Measurements from ENCODE around the gene GRXCR2.
"Not testable (repeated sequence)": the region's sequence is repeated elsewhere in the genome, so short reads cannot be mapped to it uniquely, and the experiment has no call there.

The GRXCR2 gene

GRCh38 chr5:145872914-145873313, at the start of gene GRXCR2:
Gene GRXCR2 (minus strand): TSS chr5:145873014. CDS start chr5:145872968, 46 bp downstream.
- no peak for DNase-seq (ENCODE audit: low read depth)

GRCh38 chr5:145922059-145922458, 49.2 kb upstream of the GRXCR2 start:
- DNase-seq (ENCODE audit: low read depth) = no peak

GRCh38 chr5:145921211-145921610, 48.4 kb upstream of the GRXCR2 start:
- DNase-seq (ENCODE audit: low read depth) = no peak

DNA sequence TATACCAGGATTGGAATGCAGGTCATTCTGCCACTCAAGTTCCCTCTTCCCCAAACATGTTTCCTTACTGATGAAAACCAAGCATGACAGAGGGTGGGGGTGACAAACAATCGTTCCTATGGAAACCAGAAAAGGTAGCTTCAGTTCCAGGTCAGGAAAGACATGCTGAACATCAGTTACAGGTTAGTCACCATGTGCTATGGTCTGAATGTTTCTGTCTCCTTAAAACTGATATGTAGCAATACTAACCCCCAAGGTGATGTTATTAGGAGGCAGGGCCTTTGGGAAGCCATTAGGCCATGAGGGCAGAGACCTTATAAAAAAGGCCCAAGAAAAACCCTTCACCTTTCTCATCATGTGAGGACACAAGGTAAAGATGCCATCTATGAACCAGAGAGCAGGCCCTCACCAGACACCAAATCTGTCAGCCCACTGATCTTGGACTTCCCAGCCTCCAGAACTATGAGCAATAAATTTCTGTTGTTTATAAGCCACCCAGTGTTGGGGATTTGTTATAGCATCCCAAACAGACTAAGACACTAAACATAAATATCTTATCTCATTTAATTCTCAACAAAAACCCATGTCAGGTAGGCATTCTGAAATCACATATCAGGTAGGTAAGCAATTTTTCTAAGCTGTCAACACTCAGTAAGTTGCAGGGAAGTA, 47.9 kb upstream of the GRXCR2 start:
- no peak for DNase-seq (ENCODE audit: low read depth)

DNA sequence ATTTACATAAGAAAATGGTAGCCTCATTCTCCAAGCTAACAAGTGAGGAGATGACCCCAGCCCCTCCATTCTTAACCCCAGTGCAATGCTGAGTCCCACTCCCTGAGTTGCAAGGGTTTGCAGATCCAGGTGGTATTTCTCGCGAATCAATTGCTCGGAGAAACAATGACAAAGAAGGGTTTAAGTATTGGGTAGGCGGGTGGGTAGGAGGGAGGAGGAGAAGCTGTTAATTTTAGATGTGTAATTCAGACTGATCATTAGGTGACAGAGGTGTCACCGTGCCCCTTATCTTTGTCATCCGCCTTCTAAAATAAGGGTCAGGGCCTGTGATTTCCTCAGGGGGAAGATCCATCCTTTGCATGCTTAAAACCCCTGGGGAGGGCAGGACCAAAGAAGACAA, 46.6 kb upstream of the GRXCR2 start:
- DNase-seq (ENCODE audit: low read depth) = no peak

DNA sequence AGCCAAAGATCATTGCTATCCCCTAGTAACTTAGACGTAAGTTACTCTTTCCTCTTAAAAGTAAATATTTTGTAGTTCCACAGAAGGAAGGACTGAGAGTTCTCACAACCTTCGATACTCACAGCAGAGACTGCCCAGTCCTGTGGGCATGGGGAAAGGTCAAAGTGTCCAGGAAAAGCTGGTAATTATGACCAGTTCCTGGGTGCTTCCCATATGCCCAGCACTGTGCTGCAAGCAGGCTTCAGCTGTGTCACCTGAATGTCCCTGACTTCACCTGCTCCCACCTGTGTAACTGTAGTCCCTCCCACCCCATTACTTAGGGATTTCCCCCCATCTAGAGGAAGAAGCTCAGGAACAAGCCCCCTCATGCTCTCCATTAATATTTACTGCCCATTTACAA, 45.6 kb upstream of the GRXCR2 start:
- DNase-seq (ENCODE audit: low read depth) = no peak

- DNase-seq (ENCODE audit: low read depth) = no peak
These were observed 44.5 kb upstream of the GRXCR2 start for GRCh38 chr5:145917288-145917687.

DNA sequence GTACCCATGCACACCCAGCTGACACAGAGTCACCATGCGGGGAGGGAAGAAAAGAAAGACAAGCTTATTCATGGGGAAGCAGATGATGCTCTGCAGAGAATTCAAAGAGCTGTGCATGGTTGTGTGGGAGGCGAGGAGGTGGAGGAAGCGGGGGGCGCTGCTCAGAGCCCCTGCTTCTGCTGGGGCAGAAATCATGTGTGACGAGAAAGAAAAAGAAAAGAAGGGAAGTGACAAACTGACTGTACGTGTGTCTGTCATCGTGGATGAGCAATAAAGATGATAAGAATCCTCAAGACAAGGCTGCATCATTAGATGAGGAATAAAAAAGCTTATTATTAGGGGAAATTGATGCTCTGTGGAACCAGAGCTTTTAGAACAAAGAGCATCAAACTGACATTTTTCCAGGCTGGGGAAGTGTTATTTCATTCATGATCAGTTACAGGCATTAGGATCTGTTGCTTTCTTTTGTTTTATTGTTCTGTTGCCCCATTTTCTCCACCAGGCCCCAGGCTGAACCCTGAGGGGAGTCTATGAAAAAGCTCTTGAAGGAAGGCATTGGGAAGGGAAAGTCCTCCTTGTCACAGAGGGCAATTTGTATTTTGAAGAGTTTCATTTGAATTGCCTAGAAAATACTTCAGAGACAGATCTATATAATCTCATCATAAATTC, 43.3 kb upstream of the GRXCR2 start:
- DNase-seq (ENCODE audit: low read depth) = no peak

GRCh38 chr5:145913701-145914100, 40.9 kb upstream of the GRXCR2 start:
- DNase-seq (ENCODE audit: low read depth) = no peak

DNA sequence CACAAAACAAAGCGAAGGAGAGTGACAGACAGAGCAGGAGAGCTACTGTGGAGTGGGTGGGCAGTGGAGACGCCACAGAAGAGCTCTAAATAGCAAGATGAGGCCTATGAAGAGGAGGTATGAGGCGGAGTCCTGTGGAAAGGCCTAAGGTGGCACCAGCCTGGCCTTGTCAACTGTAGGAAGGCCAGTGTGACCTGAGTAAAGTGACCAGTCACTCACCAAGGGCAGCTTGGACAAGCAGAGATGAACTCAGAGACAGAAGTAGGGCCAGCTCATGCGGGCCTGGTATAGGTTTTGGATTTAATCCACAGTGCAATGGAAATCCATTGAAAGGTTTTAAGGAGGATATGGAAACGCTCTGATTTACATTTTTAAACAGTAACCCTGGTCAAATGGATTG, 39.8 kb upstream of the GRXCR2 start:
- no peak for DNase-seq (ENCODE audit: low read depth)

- no peak for DNase-seq (ENCODE audit: low read depth)
These were observed 39.2 kb upstream of the GRXCR2 start for GRCh38 chr5:145912019-145912418.

GRCh38 chr5:145911164-145911563, 38.4 kb upstream of the GRXCR2 start:
- DNase-seq (ENCODE audit: low read depth) = no peak

- no peak for DNase-seq (ENCODE audit: low read depth)
These were observed 35.6 kb upstream of the GRXCR2 start for GRCh38 chr5:145908206-145908960.

DNA sequence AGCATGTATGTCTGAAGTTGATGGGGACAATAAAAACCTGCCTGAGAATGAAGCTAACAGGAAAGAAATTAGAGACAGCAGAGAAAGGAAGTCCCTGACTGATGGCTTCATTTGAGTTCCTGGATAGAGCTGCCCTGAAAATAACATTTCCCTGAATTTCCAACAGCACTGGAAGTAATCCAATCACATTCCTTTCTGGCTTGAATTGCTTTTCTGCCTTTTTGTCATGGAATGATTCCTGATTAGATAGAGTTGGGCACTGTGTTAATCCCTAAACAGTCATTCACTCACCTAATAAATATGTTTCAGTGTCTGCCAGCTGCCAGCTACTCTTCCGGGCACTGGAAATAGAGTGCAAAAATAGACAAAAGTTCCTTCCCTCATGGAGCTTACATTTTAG, 33.6 kb upstream of the GRXCR2 start:
- no peak for DNase-seq (ENCODE audit: low read depth)

DNA sequence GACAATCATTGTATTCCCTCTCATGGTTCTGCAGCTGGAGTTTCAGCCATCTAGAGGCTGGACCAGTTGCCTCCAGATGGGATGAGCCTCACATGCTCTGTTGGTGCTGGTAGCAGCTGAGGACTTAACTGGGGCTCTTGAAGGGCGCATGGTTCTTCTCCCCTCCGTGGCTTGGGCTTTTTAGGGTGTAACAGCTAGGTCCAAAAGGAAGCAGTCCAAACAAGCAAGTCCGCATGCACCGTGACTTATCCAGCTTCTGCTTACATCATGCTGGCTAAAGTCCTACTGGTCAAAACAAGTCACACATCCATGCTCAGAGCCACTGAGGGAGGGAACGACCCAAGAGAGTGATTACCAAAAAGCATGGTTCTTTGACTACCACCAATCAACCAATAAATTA, 31.9 kb upstream of the GRXCR2 start:
- DNase-seq (ENCODE audit: low read depth) = no peak

GRCh38 chr5:145903867-145904266, 31.1 kb upstream of the GRXCR2 start:
- DNase-seq (ENCODE audit: low read depth) = no peak

GRCh38 chr5:145903113-145903512, 30.3 kb upstream of the GRXCR2 start:
- peak; percentile 3 for DNase-seq (ENCODE audit: low read depth)

- DNase-seq (ENCODE audit: low read depth) = no peak
These were observed 29.6 kb upstream of the GRXCR2 start for GRCh38 chr5:145902421-145902820.

DNA sequence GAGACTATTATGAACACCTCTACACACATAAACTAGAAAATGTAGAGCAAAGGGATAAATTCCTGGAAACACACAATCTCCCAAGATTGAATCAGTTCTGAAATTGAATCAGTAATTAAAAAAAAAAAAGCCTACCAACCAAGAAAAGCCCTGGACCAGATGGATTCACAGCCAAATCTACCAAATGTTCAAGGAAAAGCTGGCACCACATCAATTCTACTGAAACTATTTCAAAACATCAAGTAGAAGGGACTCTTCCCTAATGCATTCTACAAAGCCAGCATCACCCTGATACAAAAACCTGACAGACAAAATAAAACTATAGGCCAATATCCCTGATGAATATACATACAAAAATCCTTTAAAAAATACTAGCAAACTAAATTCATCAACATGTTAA, 25.4 kb upstream of the GRXCR2 start:
- no peak for DNase-seq (ENCODE audit: low read depth)

- DNase-seq (ENCODE audit: low read depth) = not testable (repeated sequence)
These were observed 18.6 kb upstream of the GRXCR2 start for GRCh38 chr5:145891378-145891777.

DNA sequence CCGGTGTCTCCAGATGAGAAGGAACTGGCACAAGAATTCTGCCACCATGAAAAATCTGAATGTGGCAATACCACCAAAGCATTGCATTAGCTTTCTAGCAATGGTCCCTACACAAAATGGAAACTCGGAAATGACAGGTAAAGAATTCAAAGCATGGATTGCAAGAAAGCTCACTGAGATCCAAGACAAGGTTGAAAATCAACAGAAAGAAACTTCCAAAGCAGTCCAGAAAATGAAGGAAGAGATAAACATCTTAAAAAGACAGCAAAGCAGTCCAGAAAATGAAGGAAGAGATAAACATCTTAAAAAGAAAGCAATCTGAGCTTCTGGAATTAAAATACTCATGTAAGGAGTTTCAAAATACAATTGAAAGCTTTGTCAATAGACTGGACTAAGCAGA, 16.8 kb upstream of the GRXCR2 start:
- DNase-seq (ENCODE audit: low read depth) = no peak

DNA sequence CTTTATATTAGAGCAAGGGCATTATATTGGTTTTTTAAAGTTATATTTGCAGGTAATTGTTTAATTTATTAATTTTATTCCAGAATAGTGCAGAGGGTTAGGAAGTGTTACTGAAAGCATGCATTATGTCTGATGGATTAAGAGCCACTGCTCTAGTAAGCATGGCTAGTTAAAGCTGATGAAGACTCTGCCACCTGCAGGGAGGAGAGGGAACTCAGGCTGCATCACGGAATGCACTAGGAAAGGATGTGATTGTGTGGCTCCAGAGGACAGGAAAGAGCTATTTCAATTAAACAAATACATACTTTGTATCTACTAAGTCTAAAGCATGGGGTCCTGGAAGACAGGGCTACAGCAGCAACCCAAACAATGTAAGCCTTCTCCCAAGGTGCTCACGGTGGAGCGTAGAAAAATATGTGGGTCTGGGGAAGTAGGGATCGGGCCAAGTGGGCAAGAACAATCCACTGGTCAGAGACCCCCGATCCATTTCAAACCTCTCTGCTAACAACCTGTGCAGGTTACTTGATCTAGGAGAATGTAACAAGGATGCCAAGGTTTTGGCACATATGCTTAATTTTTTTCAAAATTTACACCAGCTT, 15.3 kb upstream of the GRXCR2 start:
- DNase-seq (ENCODE audit: low read depth) = peak; percentile 21

- peak; percentile 5 for DNase-seq (ENCODE audit: low read depth)
These were observed 14.4 kb upstream of the GRXCR2 start for GRCh38 chr5:145887217-145887616.

Data from CMK (cell line).